ENCODE results near the gene CAMK2A.

Gene CAMK2A

GRCh38 chr5:150299571-150300327 lies 10.2 kb upstream of the CAMK2A start:
- DNase-seq (ENCODE audit: low spot score), result no peak

DNA sequence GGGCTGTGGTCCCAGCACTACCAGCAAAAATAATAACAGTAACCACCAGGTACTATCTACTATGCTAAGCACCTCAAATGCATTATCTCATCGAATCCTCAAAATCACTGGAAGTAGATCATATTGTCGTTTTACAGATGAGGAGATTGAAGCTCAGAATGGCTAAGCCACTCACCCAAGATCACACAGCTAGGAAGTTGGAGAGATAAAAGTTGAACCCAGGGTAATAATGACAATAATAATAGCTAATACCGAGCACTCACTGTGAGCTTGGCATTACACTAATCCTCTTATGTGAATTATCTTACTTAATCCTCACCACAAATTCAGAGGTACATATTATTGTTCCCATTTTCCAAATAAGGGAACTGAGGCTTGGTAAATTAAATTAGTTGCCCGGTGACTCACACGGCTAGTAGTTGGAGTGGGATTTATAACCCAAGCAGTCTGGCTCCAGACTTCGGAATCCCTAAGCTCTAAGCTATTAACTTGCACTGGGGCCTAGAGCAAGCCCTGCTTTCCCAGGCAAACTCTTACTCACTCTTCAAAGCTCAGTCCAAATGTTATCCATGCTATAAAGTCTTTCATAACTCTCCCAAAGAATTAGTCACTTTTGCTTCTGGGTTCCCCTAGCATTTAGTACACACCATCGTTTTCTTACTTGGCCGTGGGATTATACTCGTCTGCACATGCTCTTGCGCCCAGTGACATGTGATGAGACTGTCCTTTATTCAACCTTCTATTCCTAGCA lies 9.3 kb upstream of the CAMK2A start:
- DNase-seq (ENCODE audit: low spot score), result no peak

DNA sequence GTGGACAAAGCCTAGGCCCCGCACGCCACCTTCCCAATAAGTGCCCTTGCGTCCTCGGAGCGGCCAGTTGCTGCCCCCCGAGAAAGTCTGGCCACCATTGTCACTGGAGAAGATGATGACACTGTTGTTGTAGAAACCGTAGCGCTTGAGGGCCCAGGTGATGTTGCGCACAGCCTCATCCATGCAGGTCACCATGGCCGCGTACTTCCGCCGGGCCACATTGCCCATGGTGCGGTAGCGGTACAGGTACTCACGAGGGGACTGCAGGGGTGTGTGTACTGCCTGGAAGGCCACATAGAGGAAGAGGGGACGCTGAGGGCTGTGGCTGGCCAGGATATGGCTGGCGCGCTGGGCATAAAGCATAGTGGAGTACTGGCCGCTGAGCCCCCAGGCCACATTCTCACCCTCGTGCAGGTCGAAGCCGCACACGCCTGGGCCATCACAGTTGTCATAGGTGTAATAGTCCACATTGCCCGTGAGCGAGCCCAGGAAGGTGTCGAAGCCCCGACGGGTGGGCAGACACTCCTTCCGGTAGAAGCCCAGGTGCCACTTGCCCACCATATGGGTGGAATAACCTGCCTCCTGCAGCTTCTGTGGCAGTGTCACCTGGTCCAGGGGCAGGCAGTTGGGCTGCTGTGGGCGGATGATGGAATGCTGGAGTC lies 8.5 kb upstream of the CAMK2A start:
- no peak for DNase-seq (ENCODE audit: low spot score)

- DNase-seq (ENCODE audit: low spot score), result no peak
Observed at GRCh38 chr5:150297236-150297890, 7.8 kb upstream of the CAMK2A start.

GRCh38 chr5:150296496-150296895 lies 6.9 kb upstream of the CAMK2A start:
- no peak for DNase-seq (ENCODE audit: low spot score)

DNA sequence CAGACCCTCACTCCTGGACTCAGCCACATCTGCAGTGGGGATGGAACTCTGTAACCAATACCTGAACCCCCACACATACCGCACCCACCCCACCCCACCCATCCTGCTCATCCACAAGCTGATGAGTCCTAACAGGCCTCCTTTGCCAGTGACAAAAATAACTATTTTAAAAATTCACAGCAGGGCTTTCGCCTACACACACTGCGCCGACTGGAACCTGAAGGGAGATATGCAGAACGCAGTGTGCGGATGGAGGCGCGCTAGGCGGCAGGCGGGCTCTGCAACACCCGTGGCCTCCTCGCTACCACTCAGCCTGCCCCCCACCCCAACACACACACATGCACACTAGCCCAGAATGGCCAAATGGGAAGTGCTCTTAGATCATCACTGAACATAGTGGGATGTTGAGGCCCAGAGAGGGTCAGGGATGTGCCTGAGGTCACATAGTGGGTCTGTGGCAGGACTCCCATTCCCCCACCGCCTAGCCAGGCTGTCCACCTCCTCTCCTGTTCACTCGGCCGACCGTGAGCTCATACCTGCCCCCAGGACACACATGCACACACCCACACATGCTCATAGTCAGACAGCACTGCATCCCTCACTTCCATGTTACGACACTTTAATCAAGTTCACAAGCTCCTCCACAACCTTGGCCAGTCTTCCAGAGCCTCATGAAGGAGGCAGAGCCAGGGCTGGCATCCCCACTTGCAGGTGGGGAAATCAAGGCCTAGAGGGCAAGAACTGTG lies 6.3 kb upstream of the CAMK2A start:
- no peak for DNase-seq (ENCODE audit: low spot score)

DNA sequence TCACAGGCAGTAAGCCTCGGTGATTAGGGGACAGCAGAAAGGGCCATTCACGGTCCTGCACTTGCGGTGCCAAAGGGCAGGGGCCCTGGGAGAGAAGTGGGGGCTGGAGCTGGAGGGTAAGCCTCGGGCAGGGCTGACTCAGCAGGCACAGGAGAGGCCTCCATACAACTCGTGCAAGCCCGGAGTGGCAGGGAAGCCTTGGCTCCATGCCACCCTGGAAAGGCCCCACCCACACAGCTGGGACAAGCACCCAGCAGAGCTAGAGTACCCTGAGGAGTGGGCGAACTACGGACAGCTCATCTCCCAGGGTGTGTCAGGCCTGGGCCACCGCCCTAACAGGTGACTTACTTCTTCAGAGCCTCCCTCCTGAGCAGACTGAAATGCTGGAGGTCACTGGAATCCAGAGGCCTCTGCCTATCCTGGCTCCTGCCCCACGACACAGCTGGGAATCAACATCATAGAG lies 5.6 kb upstream of the CAMK2A start:
- DNase-seq (ENCODE audit: low spot score), result no peak

DNA sequence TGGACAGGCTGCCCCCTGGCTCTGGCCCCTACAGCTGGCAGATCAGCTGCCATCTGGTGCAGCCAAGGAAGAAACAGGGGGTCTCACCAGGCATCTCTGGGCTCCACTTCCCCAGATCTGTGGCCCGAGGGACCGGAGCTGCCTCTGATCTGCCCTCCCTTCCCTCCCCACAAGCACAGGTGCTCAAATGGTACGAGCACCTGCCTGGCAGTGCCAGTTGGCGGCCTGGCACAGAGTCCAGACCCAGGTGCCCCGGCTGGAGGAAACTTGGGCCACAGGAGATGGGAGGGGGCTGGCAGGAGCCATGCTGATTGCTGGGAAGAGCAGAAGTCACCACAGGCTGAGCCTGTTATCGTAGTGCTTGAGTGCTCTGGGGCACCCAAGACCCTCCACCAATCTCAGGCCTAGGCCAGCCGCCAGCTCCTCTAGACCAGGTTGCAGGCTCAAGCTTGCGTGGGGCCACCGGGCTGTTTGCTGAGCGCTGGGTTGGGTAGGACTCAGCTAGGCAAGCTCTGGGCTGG lies 5.0 kb upstream of the CAMK2A start:
- no peak for DNase-seq (ENCODE audit: low spot score)

GRCh38 chr5:150293091-150293941 lies 3.7 kb upstream of the CAMK2A start:
- DNase-seq (ENCODE audit: low spot score), result no peak

DNA sequence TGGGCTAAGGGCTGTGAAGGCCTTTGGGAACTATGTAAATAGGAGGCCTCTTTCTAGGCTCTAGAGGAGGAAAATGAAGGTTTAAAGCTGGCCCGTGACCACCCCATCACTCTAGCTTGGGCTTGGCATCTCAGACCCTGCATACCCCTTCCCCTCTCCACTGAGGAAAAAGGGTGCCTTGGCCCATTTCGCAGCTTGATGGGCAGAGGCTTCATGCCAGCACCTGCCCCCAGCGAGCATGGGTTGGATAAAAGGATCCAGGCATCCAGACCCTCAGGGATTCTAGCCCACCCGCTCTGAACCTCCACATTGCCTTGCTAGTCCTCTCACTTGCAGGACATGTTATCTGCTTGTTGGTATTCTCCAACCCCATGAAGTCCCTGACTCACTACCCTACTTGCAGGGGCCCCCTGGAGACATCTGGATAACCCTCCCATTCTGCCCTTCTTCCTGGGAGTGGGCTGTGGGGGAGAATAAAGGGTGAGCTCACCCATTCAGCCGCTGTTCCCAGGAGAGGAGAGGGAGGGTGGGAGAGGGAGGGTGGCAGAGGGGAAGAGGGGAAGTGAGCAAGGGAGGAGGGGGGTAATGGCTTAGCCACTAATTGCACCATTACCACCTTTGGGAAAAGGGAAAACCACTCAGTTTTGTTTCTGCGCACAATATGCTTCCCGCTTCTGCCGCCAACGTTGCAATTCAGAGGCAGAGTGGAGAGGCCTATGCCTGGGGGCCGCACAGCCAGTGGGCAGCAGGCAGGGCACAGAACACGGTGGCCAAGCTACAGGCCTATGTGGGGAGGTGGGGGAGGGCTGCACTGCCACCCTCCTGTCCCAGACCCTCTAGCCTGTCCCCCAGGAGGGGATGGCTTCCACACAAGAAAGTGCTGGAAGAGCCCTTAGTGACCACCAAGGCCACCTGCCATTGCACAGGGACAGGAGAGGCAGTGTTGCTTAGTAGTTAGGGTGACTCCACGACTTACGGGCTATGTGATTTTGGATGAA lies 2.1 kb upstream of the CAMK2A start:
- no peak for DNase-seq (ENCODE audit: low spot score)

DNA sequence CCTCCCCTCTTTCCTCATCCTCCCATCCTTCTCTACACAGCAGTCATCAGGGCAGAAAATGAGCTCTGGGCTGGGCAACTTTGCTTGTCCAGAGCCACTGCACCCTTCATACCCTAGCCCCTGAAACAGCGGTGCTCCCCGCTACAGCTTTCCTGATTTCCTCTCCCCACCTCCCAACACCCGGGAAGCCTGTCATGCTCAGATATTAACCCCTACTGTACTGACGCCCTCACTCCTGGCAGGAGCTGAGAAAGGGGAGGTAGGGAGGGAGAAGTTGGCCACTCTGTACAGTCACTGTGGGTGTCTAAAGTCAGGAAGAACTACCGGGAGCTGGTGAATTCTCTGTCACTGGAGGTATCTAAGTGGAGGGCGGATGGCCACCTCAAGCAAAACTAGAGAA lies 782 bp downstream of the CAMK2A start:
- no peak for DNase-seq (ENCODE audit: low spot score)

GRCh38 chr5:150288361-150288760 lies 1.2 kb downstream of the CAMK2A start:
- no peak for DNase-seq (ENCODE audit: low spot score)

DNA sequence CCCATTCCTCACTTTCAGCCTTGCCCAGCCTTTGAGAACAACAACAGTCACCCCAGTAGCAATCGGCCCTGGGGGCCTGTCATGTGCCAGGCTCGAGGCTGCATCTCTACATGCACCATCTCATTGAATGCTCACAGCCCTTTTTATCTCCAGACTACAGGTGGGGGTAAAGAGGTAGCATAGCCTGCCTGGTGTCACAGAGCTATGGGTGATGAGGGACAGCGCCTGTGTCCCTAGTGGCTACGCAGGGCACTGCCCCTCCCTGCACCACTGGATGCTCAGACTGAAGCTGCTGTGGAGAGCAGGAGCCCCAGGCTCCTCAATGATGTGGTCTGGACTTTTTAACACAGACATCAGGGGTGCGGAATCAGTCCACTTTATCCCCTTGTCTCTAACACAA lies 2.8 kb downstream of the CAMK2A start:
- peak; percentile 88 for DNase-seq (ENCODE audit: low spot score)

- DNase-seq (ENCODE audit: low spot score), result no peak
Observed at GRCh38 chr5:150285114-150285513, 4.5 kb downstream of the CAMK2A start.

GRCh38 chr5:150284311-150284710 lies 5.3 kb downstream of the CAMK2A start:
- no peak for DNase-seq (ENCODE audit: low spot score)

GRCh38 chr5:150283904-150284303 lies 5.7 kb downstream of the CAMK2A start:
- no peak for DNase-seq (ENCODE audit: low spot score)

DNA sequence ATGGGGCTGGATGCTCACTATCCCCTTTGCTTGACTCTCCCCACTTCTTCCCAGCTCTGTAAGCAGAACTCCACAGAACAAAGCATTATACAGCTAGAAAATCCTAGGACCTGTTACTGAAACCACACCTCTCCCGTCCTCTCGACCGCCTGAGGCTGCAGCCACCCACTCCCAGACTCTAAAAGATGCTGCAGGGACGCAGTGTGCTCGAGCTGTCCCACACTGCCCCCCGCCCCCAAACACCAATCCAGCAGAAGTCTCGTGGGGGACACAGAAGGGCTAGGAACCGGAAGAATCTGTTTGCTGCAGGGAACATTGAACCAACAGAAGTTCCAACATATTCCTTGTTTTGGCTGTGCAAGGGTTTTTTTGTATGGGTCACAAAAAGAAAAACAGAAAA lies 7.6 kb downstream of the CAMK2A start:
- DNase-seq (ENCODE audit: low spot score), result no peak

GRCh38 chr5:150279330-150280020 lies 10.1 kb downstream of the CAMK2A start:
- DNase-seq (ENCODE audit: low spot score), result no peak

GRCh38 chr5:150278916-150279315 lies 10.7 kb downstream of the CAMK2A start:
- DNase-seq (ENCODE audit: low spot score), result no peak

Data from HuH-7.5 (cell line).